Body of pancreas (tissue), 4 donors: Measurements from ENCODE around the gene CLVS2.

ENCODE experiments used
- CTCF ChIP-seq, 7 experiments: fragments of 450-650 bp in 4 of 7; fragments of 200-600 bp in 3 of 7; sonication (generic) in 3 of 7; IDR thresholded peaks; one replicate each; pipeline ENCODE4 v1.5.1; 2016 to 2019; ENCODE audit warnings: antibody characterized with exemption in 7 of 7
- POLR2A ChIP-seq, 3 donors: fragments of 450-650 bp; IDR thresholded peaks; one replicate each; pipeline ENCODE4 v1.6.1; 2016; ENCODE audit warnings: antibody characterized with exemption in 3 of 3, mild to moderate bottlenecking in 2 of 3

GRCh38 chr6:122956376-122956775 is 39.7 kb upstream of the CLVS2 start:
- no peak for TF ChIP-seq CTCF (IDR thresholded peaks at IDR 0.05)
- TF ChIP-seq POLR2A (IDR thresholded peaks at IDR 0.05) = no peak
